Stimulated activated CD8-positive, alpha-beta memory T cell treated with anti-CD3 and anti-CD28 coated beads, Interleukin-4, amount 100 ng/mL, for 4 hours (primary cell): ENCODE measurements around the gene SYTL1.

Source experiments
- DNase-seq, 2 donors: peaks; one replicate each; pipeline ENCODE4 v3.0.0-alpha.2; 2020; ENCODE audit warnings: low read depth in 2 of 2, low spot score in 1 of 2

Gene SYTL1

DNA sequence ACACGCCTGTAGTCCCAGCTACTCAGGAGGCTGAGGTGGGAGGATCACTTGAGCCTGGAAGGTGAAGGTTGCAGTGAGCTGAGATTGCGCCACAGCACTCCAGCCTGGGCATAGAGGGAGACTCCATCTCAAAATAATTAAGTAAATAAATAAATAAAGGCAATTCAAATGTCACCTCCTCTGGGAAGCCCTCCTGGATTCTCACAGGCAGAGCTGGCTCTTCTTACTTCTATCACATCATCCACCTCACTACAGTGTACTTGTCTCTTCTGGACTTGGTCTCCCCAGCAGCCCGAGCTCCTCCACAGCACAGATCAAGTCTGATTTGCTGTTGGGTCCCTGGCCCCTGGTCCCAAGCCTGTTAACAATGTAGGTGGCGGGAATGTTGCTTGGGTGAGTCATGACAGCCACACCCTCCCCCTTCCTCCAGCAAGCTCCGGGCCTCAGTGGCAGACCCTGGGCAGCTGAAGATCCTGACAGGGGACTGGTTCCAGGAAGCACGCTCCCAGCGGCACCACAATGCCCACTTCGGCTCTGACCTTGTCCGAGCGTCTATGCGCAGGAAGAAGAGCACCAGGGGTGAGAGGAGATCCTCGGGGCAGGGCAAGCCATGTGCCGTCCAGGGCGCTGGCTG lies 5.3 kb downstream of the SYTL1 start:
- DNase-seq = no peak

DNA sequence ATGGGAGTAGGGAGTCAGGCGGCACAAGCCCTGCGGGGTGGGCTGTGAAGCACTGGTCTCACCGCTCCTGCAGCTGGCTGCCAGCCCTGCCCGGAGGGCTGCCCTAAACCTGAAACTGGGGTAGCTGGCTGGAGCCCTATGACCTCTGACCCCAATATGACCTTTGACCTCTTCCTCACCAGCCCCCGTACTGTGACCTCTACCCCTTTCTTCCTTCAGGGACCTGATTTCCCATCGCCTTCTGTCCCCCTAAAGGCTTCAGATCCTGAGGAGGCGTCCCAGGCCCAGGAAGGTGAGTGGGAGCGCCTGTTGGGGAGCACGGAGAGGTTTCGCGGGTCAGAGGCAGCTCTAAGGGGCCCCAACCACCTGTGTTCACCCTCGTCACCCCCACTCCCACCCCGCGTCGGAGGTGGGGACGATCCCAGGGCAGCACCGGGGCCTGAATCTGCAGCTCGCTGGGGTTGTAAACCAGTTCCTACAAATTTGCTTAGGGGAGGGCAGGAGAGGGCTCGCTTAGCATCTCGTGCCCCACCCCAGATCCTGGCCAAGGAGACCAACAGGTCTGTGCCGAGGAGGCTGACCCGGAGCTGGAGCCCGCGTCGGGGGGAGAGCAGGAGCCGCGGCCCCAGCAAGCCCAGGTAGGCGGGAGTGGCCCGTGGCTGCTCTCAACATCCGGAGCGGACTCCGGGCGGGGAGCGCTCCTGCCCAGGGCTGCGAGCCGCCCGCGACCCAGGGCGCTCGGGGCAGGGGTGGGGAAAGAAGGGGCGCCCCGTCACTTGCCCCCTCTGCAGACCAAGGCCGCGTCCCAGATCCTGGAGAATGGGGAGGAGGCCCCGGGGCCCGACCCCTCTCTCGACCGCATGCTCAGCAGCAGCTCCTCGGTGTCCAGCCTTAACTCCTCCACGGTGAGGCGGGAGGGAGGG lies 7.3 kb downstream of the SYTL1 start:
- DNase-seq = no peak

DNA sequence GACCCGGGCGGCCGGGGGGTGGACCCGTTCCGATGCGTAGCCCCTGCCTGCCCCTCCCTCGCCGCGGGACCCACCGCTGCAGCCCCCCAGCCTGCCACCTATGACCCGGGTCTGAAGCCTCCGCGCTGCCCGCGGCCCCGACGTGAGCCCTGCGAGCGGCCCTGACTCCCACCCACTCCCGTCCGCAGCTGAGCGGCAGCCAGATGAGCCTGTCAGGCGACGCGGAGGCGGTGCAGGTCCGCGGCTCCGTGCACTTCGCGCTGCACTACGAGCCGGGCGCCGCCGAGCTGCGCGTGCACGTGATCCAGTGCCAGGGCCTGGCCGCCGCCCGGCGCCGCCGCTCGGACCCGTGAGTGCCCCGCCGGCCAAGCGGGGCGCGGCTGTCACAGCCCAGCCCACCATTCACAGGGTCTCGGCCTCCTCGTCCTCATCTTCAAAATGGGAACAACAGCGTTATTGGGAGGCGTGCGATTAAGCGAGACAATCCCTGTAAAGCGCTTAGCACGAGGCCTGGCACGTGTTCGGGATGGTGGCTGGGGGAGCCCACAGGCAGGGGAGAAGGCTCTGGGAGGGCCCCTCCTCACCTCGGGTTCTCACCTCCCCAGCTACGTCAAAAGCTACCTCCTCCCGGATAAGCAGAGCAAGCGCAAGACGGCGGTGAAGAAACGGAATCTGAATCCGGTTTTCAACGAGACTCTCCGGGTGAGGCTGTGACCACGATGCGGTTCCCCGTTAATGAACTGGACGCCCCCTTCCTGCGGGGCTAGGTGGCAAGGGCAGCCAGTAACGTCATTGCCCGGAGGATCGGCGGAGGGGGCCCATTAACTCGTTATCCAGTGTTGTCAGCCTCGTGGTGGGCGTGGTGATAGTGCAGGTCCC lies 8.2 kb downstream of the SYTL1 start:
- no peak for DNase-seq

DNA sequence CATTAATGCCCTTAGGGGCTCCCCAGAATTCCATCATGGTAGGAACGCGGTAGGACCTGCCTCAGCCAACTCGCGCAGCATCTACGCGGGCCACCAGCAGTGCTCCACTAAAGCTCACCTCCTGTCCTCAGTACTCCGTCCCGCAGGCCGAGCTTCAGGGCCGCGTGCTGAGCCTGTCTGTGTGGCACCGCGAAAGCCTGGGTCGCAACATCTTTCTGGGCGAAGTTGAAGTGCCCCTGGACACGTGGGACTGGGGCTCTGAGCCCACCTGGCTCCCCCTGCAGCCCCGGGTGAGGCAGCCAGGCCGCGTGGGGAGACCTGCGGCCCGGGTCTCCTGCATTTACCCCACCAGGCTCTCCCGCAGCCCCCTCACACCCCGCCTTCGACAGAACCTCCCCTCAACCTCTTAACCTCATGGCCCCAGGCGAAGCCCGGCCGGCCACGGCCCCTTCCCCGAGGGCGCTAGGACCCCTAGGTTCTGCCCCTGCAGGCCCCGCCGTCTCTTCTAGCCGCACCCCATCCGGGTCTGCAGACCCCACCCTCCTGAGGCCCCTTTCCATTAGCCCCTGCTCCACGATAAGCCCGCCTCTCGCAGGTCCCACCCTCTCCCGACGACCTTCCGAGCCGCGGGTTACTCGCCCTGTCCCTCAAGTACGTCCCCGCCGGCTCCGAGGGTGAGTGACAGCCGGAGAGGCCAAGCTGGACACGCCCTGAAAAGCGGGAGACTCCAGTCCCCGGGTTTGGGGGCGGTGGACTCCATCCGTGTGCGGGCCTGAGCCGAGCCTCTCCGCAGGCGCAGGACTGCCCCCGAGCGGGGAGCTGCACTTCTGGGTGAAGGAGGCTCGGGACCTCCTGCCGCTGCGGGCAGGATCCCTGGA lies 9.1 kb downstream of the SYTL1 start:
- DNase-seq = no peak

DNA sequence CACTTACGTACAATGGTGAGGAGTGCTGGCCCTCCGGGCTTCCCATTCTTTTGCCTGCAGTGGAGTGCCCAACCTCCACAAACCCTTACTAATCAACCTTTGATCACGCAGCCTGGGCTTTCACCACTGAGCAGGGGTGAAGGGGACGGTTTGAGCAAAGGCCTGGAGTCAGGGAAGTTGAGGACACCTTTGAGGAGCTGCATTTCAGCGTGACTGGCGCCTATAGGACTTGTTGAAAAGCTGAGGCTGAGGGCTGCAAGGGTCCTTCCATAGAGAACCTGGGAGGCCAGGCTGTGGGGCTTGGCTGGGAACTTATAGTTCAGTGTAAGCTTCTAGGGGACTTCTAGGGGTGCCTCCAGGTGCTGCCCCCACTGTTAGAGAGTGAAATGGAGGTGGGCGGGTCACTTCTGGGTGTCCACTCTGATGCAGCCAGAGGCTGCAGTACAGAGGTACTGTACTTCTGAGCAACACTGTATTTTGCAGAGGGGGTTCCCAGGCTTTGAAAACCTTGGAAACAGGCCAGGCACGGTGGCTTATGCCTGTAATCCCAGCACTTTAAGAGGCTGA lies 9.8 kb downstream of the SYTL1 start:
- no peak for DNase-seq

DNA sequence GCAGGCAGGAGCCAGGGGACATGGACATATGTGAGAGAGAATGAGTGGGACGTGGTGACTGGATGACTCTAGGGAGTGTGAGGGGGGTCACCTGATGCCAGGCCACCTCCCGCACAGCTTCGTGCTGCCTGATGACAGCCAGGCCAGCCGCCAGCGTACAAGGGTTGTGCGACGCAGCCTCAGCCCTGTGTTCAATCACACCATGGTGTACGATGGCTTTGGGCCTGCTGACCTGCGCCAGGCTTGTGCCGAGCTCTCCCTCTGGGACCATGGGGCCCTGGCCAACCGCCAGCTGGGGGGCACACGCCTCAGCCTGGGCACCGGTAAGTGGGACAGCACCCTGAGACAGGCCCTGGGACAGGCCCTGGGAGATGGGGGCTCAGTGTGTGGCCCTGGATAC lies 11.3 kb downstream of the SYTL1 start:
- DNase-seq = no peak

DNA sequence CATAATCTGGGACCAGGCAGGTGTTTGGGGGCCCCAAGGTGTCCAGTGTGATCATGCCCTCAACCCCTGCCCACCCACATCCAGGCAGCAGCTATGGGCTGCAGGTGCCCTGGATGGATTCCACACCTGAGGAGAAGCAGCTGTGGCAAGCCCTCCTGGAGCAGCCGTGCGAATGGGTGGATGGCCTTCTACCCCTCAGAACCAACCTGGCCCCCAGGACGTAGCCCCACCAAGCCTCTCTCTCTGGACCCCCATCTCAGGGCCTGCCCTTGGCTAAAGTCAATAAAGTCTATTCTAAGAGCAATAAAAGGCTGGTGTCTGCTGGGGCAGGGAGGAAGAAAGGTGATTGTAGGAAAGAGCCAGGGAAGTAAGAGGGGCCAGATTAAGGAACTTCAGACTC lies 11.8 kb downstream of the SYTL1 start:
- no peak for DNase-seq

DNA sequence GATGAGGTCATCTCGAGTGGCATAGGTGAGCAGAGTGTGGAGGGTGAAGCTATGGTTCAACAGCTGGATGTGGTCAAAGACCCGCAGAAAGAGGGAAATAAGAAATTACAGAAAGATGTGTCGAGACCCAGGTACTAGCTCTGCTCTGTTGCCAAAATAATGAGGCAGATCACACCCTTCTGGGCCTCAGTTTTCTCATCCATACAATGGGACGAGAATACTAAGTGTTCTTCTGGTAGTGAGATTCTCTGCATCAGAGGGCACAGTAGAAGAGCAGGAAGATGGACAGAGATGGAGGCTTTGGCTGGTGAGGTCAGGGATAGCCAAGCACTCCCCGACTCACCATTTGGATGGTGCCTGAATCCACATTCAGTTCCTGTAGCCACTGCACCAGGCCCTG lies 13.9 kb downstream of the SYTL1 start:
- DNase-seq = no peak

DNA sequence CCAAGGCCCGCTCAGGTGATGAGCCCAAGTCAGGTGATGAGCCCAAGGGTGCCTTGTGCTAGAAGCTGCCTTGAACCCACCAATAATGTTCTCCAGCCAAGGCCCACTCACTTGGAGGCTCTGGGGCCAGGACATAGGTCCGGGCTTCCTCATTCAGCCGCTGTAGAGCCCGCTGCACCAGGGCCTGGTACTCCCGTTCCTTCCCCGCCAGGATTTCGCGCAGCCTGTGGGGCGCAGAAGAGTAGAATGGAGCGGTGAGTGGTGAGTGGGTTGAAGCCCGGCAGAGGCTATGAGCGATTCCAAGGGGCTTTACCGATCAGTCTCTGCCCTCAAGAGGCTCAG lies 14.4 kb downstream of the SYTL1 start:
- no peak for DNase-seq

DNA sequence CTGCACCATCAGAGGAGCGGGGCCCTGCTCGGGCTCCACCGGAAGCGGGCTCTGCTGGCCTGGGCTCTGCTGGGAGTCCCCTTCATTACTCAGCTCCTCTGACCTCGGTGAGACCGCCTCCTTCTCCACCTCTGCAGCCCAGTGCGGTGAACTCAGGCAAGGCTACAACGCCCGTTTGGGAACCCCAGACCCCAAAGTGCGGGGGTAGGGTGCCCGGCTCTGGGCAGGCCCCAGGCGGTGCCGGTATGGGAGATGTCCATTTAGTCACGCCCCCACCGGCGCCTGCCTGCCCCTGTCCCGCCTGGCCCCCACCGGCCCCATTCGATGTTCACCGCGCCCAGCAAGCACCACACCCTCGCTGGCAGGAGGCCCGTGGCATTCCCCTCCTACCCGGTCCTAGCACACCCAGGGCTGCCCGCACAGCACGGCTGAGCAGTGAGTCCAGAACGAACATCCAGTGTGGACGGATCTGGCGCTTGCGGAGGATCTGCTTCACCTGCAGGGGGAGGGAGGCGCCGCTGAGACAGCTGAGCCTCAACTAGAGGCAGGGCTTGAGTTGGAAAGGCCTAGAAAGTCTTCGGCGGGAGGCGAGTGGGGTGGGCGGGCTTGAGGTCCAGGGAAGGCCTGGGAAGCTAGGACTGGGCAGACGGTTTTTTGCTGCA lies 14.9 kb downstream of the SYTL1 start:
- DNase-seq = no peak

DNA sequence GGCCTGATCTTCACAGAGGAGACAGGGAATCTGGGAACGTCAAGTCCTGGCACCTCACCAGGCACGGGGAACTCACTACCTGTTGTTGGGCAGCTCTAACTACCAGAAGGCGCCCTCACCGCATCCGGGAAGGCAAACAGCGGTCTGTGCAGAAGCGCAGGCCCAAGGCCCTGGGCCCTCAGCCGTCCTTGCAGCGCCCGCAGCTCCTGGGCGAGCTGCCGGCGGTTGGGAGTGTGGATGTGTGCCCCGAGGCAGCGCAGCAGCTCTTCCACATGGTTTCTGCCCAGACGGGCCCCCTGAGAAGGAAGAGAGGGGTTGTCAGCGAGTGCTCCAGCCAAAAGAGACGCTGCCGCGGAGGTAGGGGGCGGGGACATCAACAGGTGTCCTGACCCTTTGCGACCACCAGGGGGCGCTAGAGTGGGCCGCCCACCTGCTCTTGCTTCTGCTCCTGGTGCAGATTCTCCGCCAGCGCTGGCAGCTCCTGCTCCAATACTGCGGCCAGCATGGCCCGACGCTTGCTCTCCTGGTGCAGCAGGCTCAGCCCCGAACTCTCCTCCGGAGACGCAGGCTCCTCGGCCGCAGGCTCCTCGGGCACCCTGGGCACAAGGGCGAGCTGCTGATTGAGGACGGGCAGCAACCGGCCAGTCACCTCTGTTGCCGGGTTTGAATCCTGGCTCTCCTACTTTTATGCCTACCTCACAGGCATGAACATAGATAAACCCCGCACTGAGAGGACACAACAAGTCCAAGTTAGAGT lies 15.6 kb downstream of the SYTL1 start:
- DNase-seq = peak; percentile 54 to 61

DNA sequence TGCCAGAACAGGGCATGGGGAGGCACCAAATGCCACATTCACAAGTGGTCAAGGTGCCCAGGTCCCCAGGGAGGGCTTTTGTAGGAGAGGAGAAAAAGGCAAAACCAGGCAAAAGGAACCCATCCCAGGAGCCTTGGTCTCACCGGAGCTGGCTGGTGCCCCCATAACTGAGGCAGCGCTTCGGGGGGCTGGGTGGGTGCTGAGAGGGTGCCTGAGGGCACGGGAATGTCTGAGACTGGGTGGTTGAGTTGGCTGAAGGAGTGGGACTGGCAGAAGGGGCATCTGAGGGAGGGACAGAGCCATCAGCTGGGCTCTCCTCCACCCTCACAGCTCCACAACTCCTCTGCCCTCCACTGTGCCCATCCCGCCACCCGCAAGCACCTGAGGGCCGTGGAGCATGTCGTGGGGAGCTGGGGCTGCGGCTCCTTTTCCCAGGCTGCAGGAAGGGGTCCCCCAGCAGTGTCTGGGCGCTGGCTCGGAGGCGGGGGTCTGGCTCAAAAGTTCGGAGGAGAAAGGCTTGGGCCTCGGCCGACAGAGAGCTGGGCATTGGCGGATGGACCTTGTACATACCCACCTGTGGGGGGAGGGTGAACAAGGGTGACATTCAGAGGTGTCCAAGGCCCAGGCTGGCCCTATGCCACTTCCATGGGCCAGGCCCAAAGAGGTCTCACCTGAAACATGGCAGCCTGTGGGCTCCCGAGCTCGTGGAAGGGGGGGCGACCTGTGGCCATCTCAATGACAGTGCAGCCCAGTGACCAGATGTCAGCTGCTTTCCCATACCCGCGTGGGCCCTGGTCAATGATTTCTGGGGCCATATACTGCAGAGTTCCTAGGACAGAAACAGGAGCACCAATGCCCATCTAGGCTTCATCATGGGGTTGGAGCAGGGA lies 16.5 kb downstream of the SYTL1 start:
- no peak for DNase-seq

DNA sequence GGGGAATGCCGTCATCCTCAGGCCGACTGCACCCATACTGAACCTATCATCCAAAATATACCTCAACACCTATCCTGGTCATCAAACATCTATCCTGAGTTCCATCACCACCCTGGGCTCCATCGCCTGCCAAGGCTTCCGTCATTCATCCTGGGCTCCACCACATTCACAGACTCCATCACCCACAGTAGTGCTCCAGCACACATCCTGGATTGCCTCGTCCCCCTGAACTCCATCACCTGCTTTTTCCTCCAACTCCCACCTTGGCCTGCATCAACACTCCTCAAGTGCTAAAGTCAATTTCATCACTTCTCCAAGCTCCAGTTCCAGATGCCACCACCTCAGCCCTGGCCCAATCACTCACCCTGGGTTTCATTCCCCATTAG lies 17.1 kb downstream of the SYTL1 start:
- DNase-seq = no peak

DNA sequence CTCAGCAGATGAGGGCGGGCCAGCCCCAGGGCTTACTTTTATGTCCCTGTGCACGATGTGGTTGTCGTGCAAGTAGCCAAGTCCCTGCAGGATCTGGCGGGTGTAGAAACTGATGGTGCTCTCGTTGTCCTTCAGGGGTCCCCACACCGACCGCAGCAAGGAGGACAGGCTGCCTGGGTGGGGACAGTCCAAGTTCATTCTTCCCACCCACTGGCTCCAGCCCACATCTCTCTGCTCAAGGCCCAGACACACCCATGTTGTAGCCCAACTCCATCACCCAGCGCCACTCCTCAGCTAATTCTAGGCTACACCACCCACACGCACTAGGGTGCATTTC lies 18.0 kb downstream of the SYTL1 start:
- DNase-seq = no peak

DNA sequence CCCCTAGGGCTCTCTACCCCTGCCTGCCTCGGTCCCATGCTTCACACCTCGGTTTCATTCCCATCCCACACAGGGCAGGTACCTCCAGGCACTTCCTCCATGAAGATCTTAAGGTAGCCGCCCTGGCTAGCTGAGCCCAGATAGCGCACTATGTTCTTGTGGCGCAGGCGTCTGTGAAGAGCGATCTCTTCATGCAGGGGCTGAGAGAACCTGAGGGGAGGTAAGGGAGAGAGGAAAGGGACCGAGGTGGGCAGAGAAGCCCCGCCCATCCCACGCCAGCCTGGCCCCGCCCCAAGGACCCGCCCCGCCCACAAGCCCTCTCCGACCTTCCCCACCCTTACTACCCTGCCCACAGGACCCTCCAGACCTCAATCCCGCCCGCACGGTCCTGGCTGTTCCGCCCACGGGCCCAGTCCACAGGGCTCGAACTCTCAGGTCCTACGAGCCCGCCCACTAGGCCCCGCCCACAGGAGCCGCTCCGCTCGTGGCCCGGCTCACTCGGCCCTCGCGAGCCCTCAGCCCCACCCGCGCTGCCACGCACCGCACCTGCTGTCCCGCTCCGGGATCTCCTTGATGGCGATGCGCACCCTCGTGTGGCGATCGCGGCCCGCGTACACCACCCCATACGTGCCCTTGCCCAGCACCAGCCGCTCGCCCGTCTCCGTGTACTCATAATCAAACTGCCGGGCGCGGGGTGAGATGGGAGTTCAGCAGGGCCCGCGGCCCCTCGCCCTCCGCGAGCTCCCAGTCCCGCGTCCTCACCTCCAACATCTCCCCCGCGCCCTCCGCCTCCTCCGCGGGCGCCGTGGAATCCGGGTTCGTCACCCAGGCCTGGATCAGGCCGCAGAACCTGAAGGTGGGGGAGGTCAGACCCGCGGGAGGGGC lies 18.6 kb downstream of the SYTL1 start:
- no peak for DNase-seq

DNA sequence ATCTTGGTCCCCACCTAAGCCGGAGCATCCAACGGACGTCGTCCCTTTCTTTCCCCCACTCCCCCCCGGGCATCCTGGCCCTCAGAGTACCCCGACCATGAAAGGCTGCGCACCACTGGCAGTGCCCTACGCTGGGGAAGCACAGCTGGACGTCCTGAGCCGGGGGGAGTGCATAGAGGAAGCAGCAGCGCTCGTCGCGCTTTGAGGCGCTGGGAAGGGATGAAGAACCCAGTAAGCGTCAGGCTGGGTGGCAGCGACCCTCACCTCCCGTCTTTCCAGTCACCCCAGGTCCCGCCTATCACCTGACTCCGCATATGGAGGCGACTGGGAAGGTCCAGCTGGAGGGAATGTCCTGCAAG lies 19.2 kb downstream of the SYTL1 start:
- DNase-seq = no peak

DNA sequence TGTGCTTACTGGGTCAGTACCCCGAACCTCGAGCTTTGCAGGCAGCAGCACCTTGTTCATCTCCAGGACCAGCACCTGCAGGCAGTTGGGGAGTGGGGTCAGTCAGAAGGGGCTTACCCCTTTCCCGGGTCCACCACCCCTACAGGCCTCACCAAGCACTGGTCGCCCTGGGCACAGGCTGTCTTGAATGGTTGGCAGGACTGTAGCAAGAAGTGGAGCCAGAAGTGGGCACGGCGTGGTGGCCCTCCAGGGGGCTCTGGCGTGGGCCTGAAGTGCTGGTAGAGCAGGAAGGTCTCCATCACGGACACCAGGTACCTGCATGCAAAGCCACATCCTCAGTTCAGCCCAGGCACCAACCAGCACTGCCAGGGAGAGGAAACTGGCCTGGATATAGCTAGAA lies 19.7 kb downstream of the SYTL1 start:
- no peak for DNase-seq
